Right atrium auricular region (tissue), 2 donors: Measurements from ENCODE around the gene FAM181A. TPM values are rescaled to one million over a fixed set of nuclear protein-coding genes. Genes with fewer than 3 reads are reported as not detected.

Experiments used
- DNase-seq: peaks from one replicate; pipeline ENCODE4 v3.0.0-alpha.2; 2019; ENCODE audit warnings: low spot score
- H3K27ac ChIP-seq, 2 donors: fragments of 200-600 bp; sonication (generic); 1 replicate in 1 of 2; 2 replicates in 1 of 2; pipeline ENCODE4 v1.5.1; 2016 to 2019
- H3K27me3 ChIP-seq, 2 donors: fragments of 200-600 bp; sonication (generic); one replicate each; pipeline versions ENCODE4 v1.5.1 to v1.6.0; 2017 to 2019
- H3K36me3 ChIP-seq: fragments of 200-600 bp; sonication (generic); one replicate; pipeline ENCODE4 v1.5.1; 2016
- H3K4me1 ChIP-seq, 2 donors: fragments of 200-600 bp; sonication (generic); one replicate each; pipeline versions ENCODE4 v1.5.1 to v1.6.0; 2017 to 2019
- H3K4me3 ChIP-seq, 2 donors: fragments of 200-600 bp; sonication (generic); 1 replicate in 1 of 2; 2 replicates in 1 of 2; pipeline ENCODE4 v1.5.1; 2017 to 2019; ENCODE audit warnings: mild to moderate bottlenecking in 1 of 2, moderate library complexity in 1 of 2
- H3K9me3 ChIP-seq, 2 donors: fragments of 200-600 bp; sonication (generic); one replicate each; pipeline ENCODE4 v1.5.1; 2019
- CTCF ChIP-seq, 2 donors: fragments of 200-600 bp; sonication (generic); IDR thresholded peaks; one replicate each; pipeline ENCODE4 v1.5.1; 2019; ENCODE audit warnings: antibody characterized with exemption in 2 of 2
- total RNA-seq, 2 donors: library from RNA; depleted of rRNA; stranded (reverse); fragments of >200 nt; gene quantifications; one replicate each; pipeline ENCODE4 v1.1.0, GENCODE V29; 2016

The FAM181A gene
- total RNA-seq, 2 donors from 2014 or later, result not detected

DNA sequence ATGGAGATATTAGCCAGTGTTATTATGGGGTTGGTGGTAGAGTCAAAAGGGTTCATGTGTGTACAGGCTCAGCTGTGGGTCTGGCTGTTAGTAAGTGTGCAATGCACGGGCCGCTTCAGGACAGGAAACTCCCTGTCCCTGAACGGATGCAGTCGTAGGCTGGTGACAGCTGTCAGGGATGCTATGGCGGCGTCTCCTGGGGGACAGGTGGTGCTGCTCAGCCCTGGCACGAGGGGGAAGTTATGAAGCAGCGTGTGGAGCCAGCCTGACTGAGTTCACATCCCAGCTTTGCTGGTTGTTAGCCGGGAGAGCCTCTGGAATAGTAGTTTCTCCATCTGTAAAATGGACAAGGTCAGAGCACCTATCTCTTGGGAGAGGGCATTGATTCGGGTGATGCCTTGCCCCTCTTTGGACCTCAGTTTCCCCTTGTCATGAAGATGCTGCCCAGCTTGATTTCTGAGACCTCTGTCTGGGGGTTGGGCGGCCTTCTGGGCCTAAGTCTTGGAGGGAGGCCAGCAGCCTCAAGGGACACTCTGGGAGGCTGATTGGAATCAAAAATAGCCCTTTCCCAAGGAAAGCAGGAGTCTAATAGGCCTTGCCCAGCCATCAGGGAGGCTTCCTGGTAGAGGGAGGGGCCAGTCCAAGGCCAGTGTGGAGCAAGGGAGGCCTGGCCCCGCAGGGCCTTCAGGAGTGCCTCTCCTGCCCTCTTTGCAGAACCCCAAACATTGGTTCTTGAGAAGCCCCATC lies 42.1 kb downstream of the FAM181A start:
- Histone ChIP-seq H3K9me3 (no peaks in the 10 kb centered on the region), H3K36me3 (peaks cover 5% of the 10 kb centered on the region), H3K27ac (peak overlapping the region; percentile 57 to 88), H3K4me1 (peaks cover 0 to 75% of the 10 kb centered on the region in 2 donors), H3K4me3 (no peak overlapping the region), H3K27me3 (no peaks in the 10 kb centered on the region)
- no peak for TF ChIP-seq CTCF (IDR thresholded peaks at IDR 0.05)
- DNase-seq, result no peak

- Histone ChIP-seq H3K36me3 (peaks cover 4% of the 10 kb centered on the region), H3K4me1 (peaks cover 0 to 64% of the 10 kb centered on the region in 2 donors), H3K27me3 (no peaks in the 10 kb centered on the region), H3K4me3 (peak overlapping the region; percentile 4 to 34), H3K27ac (peak overlapping the region; percentile 49 to 88), H3K9me3 (no peaks in the 10 kb centered on the region)
- peak in 1 of 2 donors; percentile 17 for TF ChIP-seq CTCF (IDR thresholded peaks at IDR 0.05)
- no peak for DNase-seq
Measured at GRCh38 chr14:93970585-93970964, 43.4 kb downstream of the FAM181A start.

DNA sequence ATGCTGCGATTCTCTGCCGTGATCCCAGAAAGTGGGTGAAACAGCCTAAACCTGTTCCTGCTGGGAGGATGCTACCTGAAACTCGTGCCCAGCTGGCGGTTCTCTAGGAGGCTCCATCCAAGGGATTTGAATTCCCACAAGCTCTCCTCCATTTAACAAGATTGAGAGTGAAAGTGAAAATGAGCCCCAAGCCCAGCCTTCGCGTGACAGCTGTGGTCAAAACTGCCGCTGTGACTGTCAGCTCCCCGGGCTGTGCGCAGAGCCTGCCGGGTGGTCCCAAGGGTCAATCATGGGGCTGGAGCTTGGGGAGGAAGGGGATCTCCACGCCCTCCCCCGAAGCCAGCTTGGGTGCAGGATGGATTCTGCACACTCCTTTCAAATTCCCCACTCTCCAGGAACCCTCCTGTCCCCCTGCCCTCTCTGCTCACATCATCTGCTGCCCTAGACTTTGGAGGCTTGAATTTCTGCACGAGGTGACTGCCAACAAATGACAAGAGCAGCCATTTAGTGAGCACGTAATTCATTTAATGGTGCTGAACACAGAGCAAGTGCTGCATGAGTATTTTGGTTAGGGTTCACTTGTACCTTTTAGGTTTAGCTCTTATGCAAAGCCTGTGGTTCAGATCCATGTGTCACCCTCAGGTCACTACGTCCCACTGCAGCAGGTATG lies 44.0 kb downstream of the FAM181A start:
- peak overlapping the region; percentile 4 to 34 for H3K4me3 ChIP-seq

GRCh38 chr14:93971635-93972027 lies 44.5 kb downstream of the FAM181A start:
- H3K4me3 ChIP-seq, result no peak overlapping the region
- no peak for DNase-seq

More for the DNA sequence above, 44.0 kb downstream of the FAM181A start:
- Histone ChIP-seq H3K9me3 (no peaks in the 10 kb centered on the region), H3K27me3 (no peaks in the 10 kb centered on the region), H3K27ac (peak overlapping the region; percentile 49 to 88), H3K4me1 (peaks cover 0 to 63% of the 10 kb centered on the region in 2 donors), H3K36me3 (peaks cover 4% of the 10 kb centered on the region)
- no peak for DNase-seq
- TF ChIP-seq CTCF (IDR thresholded peaks at IDR 0.05), result no peak

GRCh38 chr14:93972618-93973205 lies 45.6 kb downstream of the FAM181A start:
- H3K4me1 ChIP-seq, result peaks cover 0 to 63% of the 10 kb centered on the region in 2 donors
- H3K27ac ChIP-seq, result peak overlapping the region; percentile 86 to 88
- no peaks in the 10 kb centered on the region for H3K27me3 ChIP-seq
- peaks cover 4% of the 10 kb centered on the region for H3K36me3 ChIP-seq
- no peak overlapping the region for H3K4me3 ChIP-seq
- TF ChIP-seq CTCF (IDR thresholded peaks at IDR 0.05), result no peak
- H3K9me3 ChIP-seq, result no peaks in the 10 kb centered on the region
- no peak for DNase-seq

More at GRCh38 chr14:93971635-93972027, 44.5 kb downstream of the FAM181A start:
- TF ChIP-seq CTCF (IDR thresholded peaks at IDR 0.05), result no peak
- Histone ChIP-seq H3K36me3 (peaks cover 4% of the 10 kb centered on the region), H3K27ac (peak overlapping the region; percentile 49 to 88), H3K4me1 (peaks cover 0 to 64% of the 10 kb centered on the region in 2 donors), H3K27me3 (no peaks in the 10 kb centered on the region), H3K9me3 (no peaks in the 10 kb centered on the region)
